ENCODE results near the gene UNC79. TPM values are rescaled to one million over a fixed set of nuclear protein-coding genes. Genes with fewer than 3 reads are reported as not detected.

UNC79 gene
- total and polyA plus RNA-seq, 2 donors (not counting 3 experiments of a cell fraction or from before 2014, with no cell fraction given), result not detected

- BruUV-seq (replicated peaks), result no TSS peak
- Histone ChIP-seq H3K36me3 (ENCODE audit: control insufficient read depth in 2 of 2, extremely low read depth in 1 of 2, insufficient read depth in 2 of 2, low read length in 2 of 2) (no peaks in the 10 kb centered on the region), H2AFZ (ENCODE audit: low read depth, low read length) (no peak overlapping the region), H3K9me1 (replicated peaks; ENCODE audit: control insufficient read depth, extremely low read depth, insufficient read depth, low read length) (no peaks in the 10 kb centered on the region), H4K20me1 (replicated peaks; ENCODE audit: control insufficient read depth, extremely low read depth, insufficient read depth, low read length) (no peaks in the 10 kb centered on the region), H3K79me2 (ENCODE audit: control insufficient read depth, insufficient read depth, low read length) (no peaks in the 10 kb centered on the region), H3K27ac (ENCODE audit: insufficient read depth, low read depth, low read length) (no peak overlapping the region), H3K4me3 (replicated peaks in 1 of 3; ENCODE audit: insufficient read depth in 1 of 3, low read depth in 1 of 3, low read length in 3 of 3) (no peak overlapping the region), H3K9ac (replicated peaks; ENCODE audit: extremely low read depth, insufficient read depth, low read length) (no peak overlapping the region), H3K4me1 (ENCODE audit: control insufficient read depth, extremely low read depth, insufficient read depth, low read length) (no peaks in the 10 kb centered on the region), H3K27me3 (ENCODE audit: control insufficient read depth in 2 of 2, insufficient read depth in 2 of 2, low read length in 2 of 2) (no peaks in the 10 kb centered on the region), H3K4me2 (ENCODE audit: insufficient read depth, low read length) (no peak overlapping the region), H3K9me3 (replicated peaks; ENCODE audit: control insufficient read depth, insufficient read depth, low read length) (peaks cover 2% of the 10 kb centered on the region)
- DNase-seq (ENCODE audit: low read depth, low spot score) (no peak), FAIRE-seq (no peak)
- ChIA-PET CTCF (no interaction called here), POLR2A (no interaction called here)
- TF ChIP-seq FOS (IDR thresholded peaks at IDR 0.05; ENCODE audit: borderline replicate concordance, insufficient read depth, low read length) (no peak), MYC (IDR thresholded peaks at IDR 0.05; ENCODE audit: low read depth, low read length) (no peak), CTCF (IDR thresholded peaks at IDR 0.05; ENCODE audit: extremely low read depth in 1 of 2, insufficient read depth in 1 of 2, low read depth in 1 of 2, low read length in 2 of 2) (no peak), EZH2 (IDR thresholded peaks at IDR 0.05; ENCODE audit: borderline replicate concordance, low read depth, low read length, severe bottlenecking) (no peak), GATA2 (IDR thresholded peaks at IDR 0.05; ENCODE audit: insufficient read depth, insufficient read length, low read depth, low read length) (no peak), JUN (IDR thresholded peaks at IDR 0.05; ENCODE audit: borderline replicate concordance, insufficient read depth, insufficient read length, low read depth) (no peak), POLR2AphosphoS5 (IDR thresholded peaks at IDR 0.05; ENCODE audit: insufficient read depth, low read depth, low read length) (no peak), POLR2A (IDR thresholded peaks at IDR 0.05; ENCODE audit: low read depth, low read length) (no peak)
- TF ChIP-seq, protein P1, sequence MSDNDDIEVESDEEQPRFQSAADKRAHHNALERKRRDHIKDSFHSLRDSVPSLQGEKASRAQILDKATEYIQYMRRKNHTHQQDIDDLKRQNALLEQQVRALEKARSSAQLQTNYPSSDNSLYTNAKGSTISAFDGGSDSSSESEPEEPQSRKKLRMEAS (IDR thresholded peaks at IDR 0.05; ENCODE audit: insufficient read depth, insufficient read length), result no peak
- intact Hi-C loops (cut with micrococcal nuclease) (no loop called here), dilution Hi-C loops (cut with MboI; ENCODE audit: extremely low pct_ligation_motif_present, low sequenced_read_pairs) (no loop called here)
Measured at GRCh38 chr14:93731753-93732152, 301.0 kb downstream of the UNC79 start.

All from endothelial cell of umbilical vein (primary cell).